H9 (cell line): ENCODE data around the gene NRG3. TPM values are rescaled to one million over a fixed set of nuclear protein-coding genes. Genes with fewer than 3 reads are reported as not detected.

ENCODE experiments used
- DNase-seq: peaks from one replicate; pipeline ENCODE4 v3.0.0-alpha.2; 2017
- H2AFZ ChIP-seq: one replicate; pipeline ENCODE4 v1.6.1; 2013; ENCODE audit warnings: mild to moderate bottlenecking, low read length, control low read depth, moderate library complexity
- H2AK5ac ChIP-seq: 2 replicates; pipeline ENCODE4 v1.6.1; 2013; ENCODE audit warnings: low read length, control low read depth, mixed read lengths; ENCODE audit not compliant: insufficient read length
- H2BK120ac ChIP-seq: one replicate; pipeline ENCODE4 v1.6.1; 2013; ENCODE audit warnings: low read depth, mild to moderate bottlenecking, low read length, control low read depth, inconsistent platforms; ENCODE audit not compliant: poor library complexity, severe bottlenecking
- H2BK12ac ChIP-seq: 2 replicates; pipeline ENCODE4 v1.6.1; 2013; ENCODE audit warnings: low read length, control low read depth, mixed read lengths, low read depth; ENCODE audit not compliant: insufficient read length
- H2BK15ac ChIP-seq: 2 replicates; pipeline ENCODE4 v1.6.1; 2013; ENCODE audit warnings: low read depth, low read length, control low read depth
- H2BK20ac ChIP-seq: one replicate; pipeline ENCODE4 v1.6.1; 2013; ENCODE audit warnings: low read depth, mild to moderate bottlenecking, low read length, control low read depth, inconsistent platforms; ENCODE audit not compliant: poor library complexity, severe bottlenecking
- H2BK5ac ChIP-seq: 2 replicates; pipeline ENCODE4 v1.6.1; 2013; ENCODE audit warnings: low read length, control low read depth, mixed read lengths; ENCODE audit not compliant: insufficient read length
- H3K14ac ChIP-seq: 2 replicates; pipeline ENCODE4 v1.6.1; 2013; ENCODE audit warnings: low read length, control low read depth; ENCODE audit not compliant: insufficient read depth
- H3K18ac ChIP-seq: 2 replicates; pipeline ENCODE4 v1.6.1; 2013; ENCODE audit warnings: low read depth, mild to moderate bottlenecking, mixed read lengths, low read length, control low read depth; ENCODE audit not compliant: insufficient read length
- H3K23ac ChIP-seq: 2 replicates; pipeline ENCODE4 v1.6.1; 2013; ENCODE audit warnings: low read length, control low read depth, mixed read lengths, low read depth; ENCODE audit not compliant: insufficient read length
- H3K23me2 ChIP-seq: 2 replicates; pipeline ENCODE4 v1.6.1; 2013; ENCODE audit warnings: low read depth, mild to moderate bottlenecking, mixed read lengths, low read length, control low read depth; ENCODE audit not compliant: insufficient read length, poor library complexity, severe bottlenecking
- H3K27ac ChIP-seq: 2 replicates; pipeline ENCODE4 v1.5.1; 2013; ENCODE audit warnings: low read length, control low read depth, mixed read lengths, low read depth; ENCODE audit not compliant: insufficient read length
- H3K27me3 ChIP-seq: 2 replicates; pipeline ENCODE4 v1.6.1; 2013; ENCODE audit warnings: low read length, control low read depth, inconsistent platforms; ENCODE audit not compliant: insufficient read depth
- H3K4ac ChIP-seq: 2 replicates; pipeline ENCODE4 v1.6.1; 2013; ENCODE audit warnings: low read depth, mild to moderate bottlenecking, control low read depth, inconsistent platforms, low read length, moderate library complexity
- H3K4me1 ChIP-seq: 2 replicates; pipeline ENCODE4 v1.6.1; 2013; ENCODE audit warnings: low read length, control low read depth, inconsistent platforms; ENCODE audit not compliant: insufficient read depth
- H3K4me2 ChIP-seq: 2 replicates; pipeline ENCODE4 v1.6.1; 2013; ENCODE audit warnings: low read length, control low read depth, mixed read lengths; ENCODE audit not compliant: insufficient read length, insufficient read depth
- H3K56ac ChIP-seq: 2 replicates; pipeline ENCODE4 v1.6.1; 2013; ENCODE audit warnings: low read depth, mild to moderate bottlenecking, mixed read lengths, low read length, control low read depth; ENCODE audit not compliant: insufficient read length
- H3K79me1 ChIP-seq: 2 replicates; pipeline ENCODE4 v1.6.1; 2013; ENCODE audit warnings: low read depth, mild to moderate bottlenecking, moderate library complexity, low read length, control low read depth, inconsistent platforms; ENCODE audit not compliant: insufficient read depth, poor library complexity, severe bottlenecking
- H3K79me2 ChIP-seq: 2 replicates; pipeline ENCODE4 v1.6.1; 2013; ENCODE audit warnings: low read length, control low read depth, inconsistent platforms; ENCODE audit not compliant: insufficient read depth
- H3K9ac ChIP-seq: 2 replicates; pipeline ENCODE4 v1.6.1; 2013; ENCODE audit warnings: low read length, control low read depth, mixed read lengths; ENCODE audit not compliant: insufficient read length; ENCODE audit errors: extremely low read depth
- H3K9me3 ChIP-seq: one replicate; pipeline ENCODE4 v1.6.1; 2013; ENCODE audit warnings: low read depth, low read length, inconsistent platforms; ENCODE audit not compliant: control insufficient read depth
- H3T11ph ChIP-seq: one replicate; pipeline ENCODE4 v1.6.1; 2013; ENCODE audit warnings: mild to moderate bottlenecking, low read length, control low read depth, inconsistent platforms
- H4K20me1 ChIP-seq: one replicate; pipeline ENCODE4 v1.6.1; 2013; ENCODE audit not compliant: control insufficient read depth, insufficient read length, insufficient read depth
- H4K5ac ChIP-seq: 2 replicates; pipeline ENCODE4 v1.6.1; 2013; ENCODE audit warnings: low read depth, mild to moderate bottlenecking, mixed read lengths, low read length, control low read depth; ENCODE audit not compliant: insufficient read length
- H4K8ac ChIP-seq: replicated peaks from 2 replicates; pipeline ENCODE4 v1.6.1; 2013; ENCODE audit warnings: low read length, control low read depth, mixed read lengths, low read depth; ENCODE audit not compliant: insufficient read length
- H4K91ac ChIP-seq: 2 replicates; pipeline ENCODE4 v1.6.1; 2013; ENCODE audit warnings: low read depth, mild to moderate bottlenecking, moderate library complexity, mixed read lengths, low read length, control low read depth; ENCODE audit not compliant: insufficient read length
- H3K27ac Mint-ChIP-seq, 3 experiments: 2 replicates in 2 of 3; 3 replicates in 1 of 3; pipeline ENCODE4 v1.8.0; 2020 to 2021; ENCODE audit warnings: mixed read lengths in 3 of 3, mild to moderate bottlenecking in 1 of 3, moderate library complexity in 1 of 3
- H3K27me3 Mint-ChIP-seq: 2 replicates; pipeline ENCODE4 v1.8.0; 2021; ENCODE audit warnings: low read depth, mild to moderate bottlenecking, moderate library complexity, mixed read lengths
- H3K36me3 Mint-ChIP-seq, 3 experiments: 2 replicates in 2 of 3; 3 replicates in 1 of 3; pipeline ENCODE4 v1.8.0; 2020 to 2021; ENCODE audit warnings: low read depth in 3 of 3, mixed read lengths in 3 of 3; ENCODE audit not compliant: insufficient read depth in 1 of 3
- H3K4me1 Mint-ChIP-seq, 2 experiments: 2 replicates each; pipeline ENCODE4 v1.8.0; 2020; ENCODE audit warnings: mixed read lengths in 2 of 2
- H3K4me3 Mint-ChIP-seq, 2 experiments: 2 replicates in 1 of 2; 3 replicates in 1 of 2; pipeline ENCODE4 v1.8.0; 2020 to 2021; ENCODE audit warnings: mild to moderate bottlenecking in 2 of 2, mixed read lengths in 2 of 2, moderate library complexity in 1 of 2
- H3K9me3 Mint-ChIP-seq, 2 experiments: 2 replicates in 1 of 2; 3 replicates in 1 of 2; pipeline ENCODE4 v1.8.0; 2020; ENCODE audit warnings: mild to moderate bottlenecking in 2 of 2, mixed read lengths in 2 of 2, moderate library complexity in 1 of 2
- CTCF ChIP-seq: fragments of 200-600 bp; sonication (generic); conservative IDR thresholded peaks from 3 replicates; pipeline ENCODE4 v1.8.0; 2021; ENCODE audit warnings: antibody characterized with exemption, mild to moderate bottlenecking
- WGBS: extraction: QIAGEN DNeasy Blood & Tissue Kit; methylation state at CpG from one replicate; pipeline ENCODE4 v1.1.7; 2013; ENCODE audit warnings: missing lambda C conversion rate, low lambda C conversion rate, mixed read lengths; ENCODE audit not compliant: insufficient read length; ENCODE audit errors: extremely low coverage; 5-methylcytosine and 5-hydroxymethylcytosine counted together
- total RNA-seq: library from RNA; stranded (reverse); gene quantifications from 2 replicates; pipeline ENCODE4 v1.2.1, GENCODE V29; 2021

NRG3 gene
- total RNA-seq, 1 experiment from 2014 or later, result 1.6 TPM

- H2AFZ ChIP-seq, result no peak overlapping the region
Measured at GRCh38 chr10:82742898-82743297, 867.9 kb downstream of the NRG3 start.

More at GRCh38 chr10:82742898-82743297, 867.9 kb downstream of the NRG3 start:
- Histone ChIP-seq H3K23me2 (no peaks in the 10 kb centered on the region), H2BK12ac (no peak overlapping the region), H3K18ac (no peak overlapping the region), H3K23ac (no peak overlapping the region), H3K4ac (no peak overlapping the region), H3K4me1 (no peaks in the 10 kb centered on the region), H4K5ac (no peak overlapping the region), H3K79me2 (no peaks in the 10 kb centered on the region), H3K27me3 (no peaks in the 10 kb centered on the region), H2BK5ac (no peak overlapping the region), H3K14ac (no peak overlapping the region), H4K91ac (no peak overlapping the region), H2AK5ac (no peak overlapping the region), H3K27ac (no peak overlapping the region), H2BK20ac (no peak overlapping the region), H3K9me3 (no peaks in the 10 kb centered on the region), H4K20me1 (no peaks in the 10 kb centered on the region), H2BK120ac (no peak overlapping the region), H3K79me1 (no peaks in the 10 kb centered on the region), H3K56ac (no peak overlapping the region), H2BK15ac (no peak overlapping the region), H3K9ac (no peak overlapping the region), H3K4me2 (no peak overlapping the region), H4K8ac (no peak overlapping the region), H3T11ph (no peak overlapping the region)
- no peak overlapping the region for H3K4me3 Mint-ChIP-seq
- no peaks in the 10 kb centered on the region for H3K9me3 Mint-ChIP-seq
- no CpG with 5 or more reads among the region's 7 CpGs for WGBS
- H3K27ac Mint-ChIP-seq, result no peak overlapping the region
- peaks cover 16 to 20% of the 10 kb centered on the region in 2 experiments for H3K4me1 Mint-ChIP-seq
- no peaks in the 10 kb centered on the region for H3K36me3 Mint-ChIP-seq
- TF ChIP-seq CTCF, result no peak
- no peaks in the 10 kb centered on the region for H3K27me3 Mint-ChIP-seq
- DNase-seq, result no peak
